Calu3 (cell line): ENCODE measurements around the gene MLIP. TPM values are rescaled to one million over a fixed set of nuclear protein-coding genes. Genes with fewer than 3 reads are reported as not detected.

Experiments used
- BruUV-seq: library from RNA; stranded (reverse); fragments of 400-500 nt; replicated peaks from 2 replicates; lab custom pipeline; 2021; lab: Mats Ljungman, UMichigan
- CTCF ChIA-PET: fragments of 300-600 bp; sonication (Branson Sonifier 250); formaldehyde crosslinking; loops from one replicate; lab custom pipeline; 2022; ENCODE audit warnings: antibody characterized with exemption; lab: Charles Lee
- DNase-seq: peaks from one replicate; pipeline ENCODE4 v3.0.0; 2022
- H3K27ac Mint-ChIP-seq: one replicate; pipeline ENCODE4 v1.8.0; 2022; ENCODE audit warnings: mixed read lengths; ENCODE audit not compliant: unreplicated experiment
- H3K27me3 Mint-ChIP-seq: one replicate; pipeline ENCODE4 v1.8.0; 2022; ENCODE audit warnings: mixed read lengths; ENCODE audit not compliant: unreplicated experiment
- H3K36me3 Mint-ChIP-seq: one replicate; pipeline ENCODE4 v1.8.0; 2022; ENCODE audit warnings: mild to moderate bottlenecking, moderate library complexity, mixed read lengths; ENCODE audit not compliant: insufficient read depth, unreplicated experiment
- H3K4me1 Mint-ChIP-seq: one replicate; pipeline ENCODE4 v1.8.0; 2022; ENCODE audit warnings: mild to moderate bottlenecking, low read depth, mixed read lengths; ENCODE audit not compliant: unreplicated experiment
- H3K4me3 Mint-ChIP-seq: one replicate; pipeline ENCODE4 v1.8.0; 2022; ENCODE audit warnings: mild to moderate bottlenecking, low read depth, moderate library complexity, mixed read lengths; ENCODE audit not compliant: unreplicated experiment
- H3K9me3 Mint-ChIP-seq: one replicate; pipeline ENCODE4 v1.8.0; 2022; ENCODE audit warnings: low read depth, mixed read lengths; ENCODE audit not compliant: unreplicated experiment
- CTCF ChIP-seq: fragments of 200-600 bp; IDR thresholded peaks from one replicate; pipeline ENCODE4 v1.8.0; 2022; ENCODE audit warnings: antibody characterized with exemption; ENCODE audit not compliant: unreplicated experiment
- intact Hi-C: fragments of 100-400 bp; cut with micrococcal nuclease; formaldehyde crosslinking; loops from one replicate; pipeline ENCODE4 v1.10.0; 2022; ENCODE audit not compliant: unreplicated experiment
- total RNA-seq: library from RNA; stranded (reverse); gene quantifications from 2 replicates; pipeline ENCODE4 v1.2.3, GENCODE V29; 2022

The MLIP gene
- total RNA-seq, 1 experiment from 2014 or later: 1.4 TPM

DNA sequence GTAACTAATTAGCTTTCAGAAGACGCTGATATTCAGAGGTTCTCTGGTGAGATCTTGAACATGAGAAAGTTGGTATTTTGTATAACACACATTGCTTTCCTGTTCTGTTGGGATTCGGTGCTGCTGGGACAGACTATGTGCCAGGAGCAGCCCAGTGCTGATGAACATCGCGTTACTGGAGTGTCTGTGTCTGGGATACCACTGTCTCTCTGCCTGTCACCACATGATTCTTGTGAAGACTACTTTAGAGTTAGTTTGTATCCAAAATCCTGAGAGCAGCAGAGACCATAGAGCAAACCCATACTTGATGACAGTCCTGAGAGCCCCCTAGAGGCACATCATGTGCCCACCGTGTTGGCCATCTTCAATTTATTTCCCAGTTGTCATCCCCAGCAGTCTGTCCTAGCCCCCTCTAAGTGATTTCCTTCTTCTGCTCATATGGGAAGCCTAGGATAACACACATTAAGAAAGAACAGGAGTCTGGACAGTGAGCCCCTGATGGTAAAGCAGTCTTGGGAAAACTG is 155.2 kb downstream of the MLIP start:
- BruUV-seq: no TSS peak
- Mint-ChIP-seq H3K4me1 (peaks cover 8% of the 10 kb centered on the region), H3K9me3 (no peaks in the 10 kb centered on the region), H3K27ac (no peak overlapping the region), H3K27me3 (no peaks in the 10 kb centered on the region), H3K4me3 (no peak overlapping the region), H3K36me3 (no peaks in the 10 kb centered on the region)
- CTCF ChIA-PET: interaction anchor here (1.2 kb wide), 1 partner anchor 26 kb away, joined by 5 read pairs; no protein-coding TSS in a partner anchor
- intact Hi-C loops: loop anchor here (1.0 kb wide), 1 partner anchor 280 kb away; no protein-coding TSS in a partner anchor
- DNase-seq: no peak
- no peak for TF ChIP-seq CTCF

- no TSS peak for BruUV-seq
- DNase-seq: peak; percentile 57
Measured at GRCh38 chr6:54267798-54268197, 156.6 kb downstream of the MLIP start.

GRCh38 chr6:54273214-54273820 is 162.1 kb downstream of the MLIP start:
- no peak overlapping the region for H3K4me3 Mint-ChIP-seq
- H3K4me1 Mint-ChIP-seq: no peaks in the 10 kb centered on the region
- no TSS peak for BruUV-seq
- H3K27me3 Mint-ChIP-seq: no peaks in the 10 kb centered on the region
- H3K9me3 Mint-ChIP-seq: no peaks in the 10 kb centered on the region
- H3K36me3 Mint-ChIP-seq: no peaks in the 10 kb centered on the region
- no peak overlapping the region for H3K27ac Mint-ChIP-seq
- intact Hi-C loops: no loop called here
- no peak for TF ChIP-seq CTCF
- DNase-seq: no peak
- CTCF ChIA-PET: no interaction called here

More at GRCh38 chr6:54267798-54268197, 156.6 kb downstream of the MLIP start:
- Mint-ChIP-seq H3K27me3 (no peaks in the 10 kb centered on the region), H3K4me1 (peaks cover 8% of the 10 kb centered on the region), H3K4me3 (no peak overlapping the region), H3K9me3 (no peaks in the 10 kb centered on the region), H3K27ac (no peak overlapping the region), H3K36me3 (no peaks in the 10 kb centered on the region)
- peak; percentile 46 for TF ChIP-seq CTCF
- intact Hi-C loops: loop anchor here (2.0 kb wide), 1 partner anchor 41 kb away; the partner anchor contains the start of gene TINAG
- CTCF ChIA-PET: interaction anchor here (0.7 to 1.1 kb wide), 2 partner anchors 270 to 281 kb away, joined by 4 to 5 read pairs; no protein-coding TSS in a partner anchor

- Mint-ChIP-seq H3K27me3 (no peaks in the 10 kb centered on the region), H3K4me3 (no peak overlapping the region), H3K9me3 (no peaks in the 10 kb centered on the region), H3K36me3 (no peaks in the 10 kb centered on the region), H3K27ac (no peak overlapping the region), H3K4me1 (no peaks in the 10 kb centered on the region)
- intact Hi-C loops: no loop called here
- BruUV-seq: no TSS peak
- TF ChIP-seq CTCF: no peak
- no peak for DNase-seq
- CTCF ChIA-PET: no interaction called here
Measured at GRCh38 chr6:54274383-54274782, 163.1 kb downstream of the MLIP start.
